GM12878 (cell line): ENCODE measurements around the gene NUDT9.

Experiments used
- CHD2 ChIP-seq: IDR thresholded peaks from 2 replicates; pipeline ENCODE4 v1.6.1; 2011; ENCODE audit warnings: low read depth, low read length, improper control_type of control experiment, borderline replicate concordance
- EZH2 ChIP-seq: IDR thresholded peaks from 2 replicates; pipeline ENCODE4 v1.6.1; 2012; ENCODE audit warnings: low read depth, mild to moderate bottlenecking, control low read depth, inconsistent platforms, low read length, borderline replicate concordance; ENCODE audit not compliant: control insufficient read depth
- HDGF ChIP-seq: fragments of 450-650 bp; IDR thresholded peaks from 2 replicates; pipeline ENCODE4 v1.6.1; 2016; ENCODE audit warnings: antibody characterized with exemption
- RAD21 ChIP-seq: IDR thresholded peaks from 2 replicates; pipeline ENCODE4 v1.6.1; 2011; ENCODE audit warnings: mild to moderate bottlenecking, low read depth, low read length, moderate library complexity; ENCODE audit not compliant: insufficient read depth
- SUZ12 ChIP-seq: fragments of 200-600 bp; sonication (generic); IDR thresholded peaks from one replicate; pipeline ENCODE4 v1.6.1; 2018; ENCODE audit warnings: antibody characterized with exemption, mild to moderate bottlenecking; ENCODE audit not compliant: unreplicated experiment
- TF ChIP-seq, protein P1 (sequence below): IDR thresholded peaks from 2 replicates; pipeline ENCODE4 v1.6.1; 2012; ENCODE audit warnings: low read depth, low read length, improper control_type of control experiment
- TF ChIP-seq, protein P2 (sequence below): IDR thresholded peaks from 2 replicates; pipeline ENCODE4 v1.6.1; 2012; ENCODE audit warnings: low read length, inconsistent platforms
- TF ChIP-seq, protein P3 (sequence below), 3 experiments: IDR thresholded peaks in 2 of 3; conservative IDR thresholded peaks in 1 of 3; 2 replicates each; pipeline ENCODE4 v1.5.1; 2011; ENCODE audit warnings: low read depth in 3 of 3, low read length in 3 of 3, mild to moderate bottlenecking in 3 of 3, control low read depth in 2 of 3, moderate library complexity in 2 of 3, inconsistent platforms in 1 of 3, mixed read lengths in 1 of 3; ENCODE audit not compliant: control insufficient read depth in 2 of 3, insufficient read depth in 1 of 3; ENCODE audit errors: extremely low read depth in 1 of 3

DNA sequence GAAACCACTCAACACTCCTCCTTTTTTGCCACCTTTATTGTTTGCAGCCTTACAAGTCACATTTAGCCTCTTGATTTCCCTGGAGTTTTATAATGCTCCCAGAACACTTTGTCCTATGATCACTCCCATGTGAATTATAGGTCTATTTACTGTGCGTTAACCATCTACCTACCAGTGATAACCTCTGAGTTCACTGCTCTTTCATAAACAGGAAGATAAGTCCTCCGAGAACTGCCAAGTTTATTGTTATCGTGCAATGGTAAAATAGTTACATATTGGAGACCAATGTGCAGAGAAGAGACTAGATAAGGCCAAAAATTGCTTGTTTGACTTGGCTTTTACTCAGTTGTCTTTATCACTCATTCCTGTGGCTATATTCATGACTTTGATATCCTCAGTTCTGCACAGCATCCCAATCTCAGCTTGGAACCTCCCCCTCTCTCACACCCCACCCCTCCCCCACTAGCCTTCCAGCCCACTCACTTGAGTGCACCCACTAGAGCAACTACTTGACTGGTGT, 12.9 kb upstream of the NUDT9 start:
- TF ChIP-seq, protein P1, sequence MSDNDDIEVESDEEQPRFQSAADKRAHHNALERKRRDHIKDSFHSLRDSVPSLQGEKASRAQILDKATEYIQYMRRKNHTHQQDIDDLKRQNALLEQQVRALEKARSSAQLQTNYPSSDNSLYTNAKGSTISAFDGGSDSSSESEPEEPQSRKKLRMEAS, result no peak
- TF ChIP-seq, protein P2, sequence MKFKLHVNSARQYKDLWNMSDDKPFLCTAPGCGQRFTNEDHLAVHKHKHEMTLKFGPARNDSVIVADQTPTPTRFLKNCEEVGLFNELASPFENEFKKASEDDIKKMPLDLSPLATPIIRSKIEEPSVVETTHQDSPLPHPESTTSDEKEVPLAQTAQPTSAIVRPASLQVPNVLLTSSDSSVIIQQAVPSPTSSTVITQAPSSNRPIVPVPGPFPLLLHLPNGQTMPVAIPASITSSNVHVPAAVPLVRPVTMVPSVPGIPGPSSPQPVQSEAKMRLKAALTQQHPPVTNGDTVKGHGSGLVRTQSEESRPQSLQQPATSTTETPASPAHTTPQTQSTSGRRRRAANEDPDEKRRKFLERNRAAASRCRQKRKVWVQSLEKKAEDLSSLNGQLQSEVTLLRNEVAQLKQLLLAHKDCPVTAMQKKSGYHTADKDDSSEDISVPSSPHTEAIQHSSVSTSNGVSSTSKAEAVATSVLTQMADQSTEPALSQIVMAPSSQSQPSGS, result no peak
- TF ChIP-seq SUZ12 (no peak), EZH2 (no peak), RAD21 (no peak), HDGF (no peak), CHD2 (no peak)
- TF ChIP-seq, protein P3, sequence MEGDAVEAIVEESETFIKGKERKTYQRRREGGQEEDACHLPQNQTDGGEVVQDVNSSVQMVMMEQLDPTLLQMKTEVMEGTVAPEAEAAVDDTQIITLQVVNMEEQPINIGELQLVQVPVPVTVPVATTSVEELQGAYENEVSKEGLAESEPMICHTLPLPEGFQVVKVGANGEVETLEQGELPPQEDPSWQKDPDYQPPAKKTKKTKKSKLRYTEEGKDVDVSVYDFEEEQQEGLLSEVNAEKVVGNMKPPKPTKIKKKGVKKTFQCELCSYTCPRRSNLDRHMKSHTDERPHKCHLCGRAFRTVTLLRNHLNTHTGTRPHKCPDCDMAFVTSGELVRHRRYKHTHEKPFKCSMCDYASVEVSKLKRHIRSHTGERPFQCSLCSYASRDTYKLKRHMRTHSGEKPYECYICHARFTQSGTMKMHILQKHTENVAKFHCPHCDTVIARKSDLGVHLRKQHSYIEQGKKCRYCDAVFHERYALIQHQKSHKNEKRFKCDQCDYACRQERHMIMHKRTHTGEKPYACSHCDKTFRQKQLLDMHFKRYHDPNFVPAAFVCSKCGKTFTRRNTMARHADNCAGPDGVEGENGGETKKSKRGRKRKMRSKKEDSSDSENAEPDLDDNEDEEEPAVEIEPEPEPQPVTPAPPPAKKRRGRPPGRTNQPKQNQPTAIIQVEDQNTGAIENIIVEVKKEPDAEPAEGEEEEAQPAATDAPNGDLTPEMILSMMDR (IDR thresholded peaks at IDR 0.05 in 2 of 3, conservative IDR thresholded peaks at IDR 0.05 in 1 of 3; ENCODE audit: control insufficient read depth in 2 of 3, extremely low read depth in 1 of 3, insufficient read depth in 1 of 3, low read depth in 3 of 3, low read length in 3 of 3), result no peak
